PC-9 (cell line): ENCODE data around the gene EPHA2. TPM values are rescaled to one million over a fixed set of nuclear protein-coding genes. Genes with fewer than 3 reads are reported as not detected.
A peak's percentile ranks its signal among the peaks of the same experiment; 100 is the strongest.

Experiments used
- BruUV-seq: library from RNA; stranded (reverse); fragments of 400-500 nt; replicated peaks from 2 replicates; lab custom pipeline; 2021; lab: Mats Ljungman, UMichigan
- CTCF ChIA-PET: fragments of 300-600 bp; sonication (Branson Sonifier 250); formaldehyde crosslinking; loops from one replicate; lab custom pipeline; 2022; ENCODE audit warnings: antibody characterized with exemption; lab: Charles Lee
- POLR2A ChIA-PET: fragments of 300-600 bp; sonication (Branson Sonifier 250); formaldehyde crosslinking; loops from one replicate; lab custom pipeline; 2022; ENCODE audit warnings: antibody characterized with exemption; ENCODE audit not compliant: unreplicated experiment; lab: Charles Lee
- DNase-seq, 2 experiments: peaks; one replicate each; pipeline versions ENCODE4 v3.0.0 to v3.0.0-alpha.2; 2015 to 2022; ENCODE audit warnings: mixed read lengths in 1 of 2
- H2AFZ ChIP-seq: fragments of 200-600 bp; sonication (generic); 2 replicates; pipeline ENCODE4 v1.8.1; 2017; ENCODE audit warnings: antibody characterized with exemption
- H3F3A ChIP-seq: fragments of 200-600 bp; sonication (generic); 2 replicates; pipeline ENCODE4 v1.8.1; 2017; ENCODE audit warnings: antibody characterized with exemption, mild to moderate bottlenecking, low read depth; ENCODE audit not compliant: insufficient read depth
- H3K27ac ChIP-seq: fragments of 200-600 bp; sonication (generic); 2 replicates; pipeline ENCODE4 v1.6.1; 2016; ENCODE audit warnings: mixed run types
- H3K27me3 ChIP-seq: fragments of 200-600 bp; sonication (generic); 2 replicates; pipeline ENCODE4 v1.6.1; 2016; ENCODE audit warnings: low read depth, mixed run types; ENCODE audit not compliant: insufficient read depth
- H3K36me3 ChIP-seq: fragments of 200-600 bp; sonication (generic); 2 replicates; pipeline ENCODE4 v1.6.1; 2016; ENCODE audit warnings: low read depth, mixed run types
- H3K4me1 ChIP-seq: fragments of 200-600 bp; sonication (generic); replicated peaks from 2 replicates; pipeline ENCODE4 v1.6.1; 2016; ENCODE audit warnings: mixed run types; ENCODE audit not compliant: insufficient read depth
- H3K4me2 ChIP-seq: fragments of 200-600 bp; sonication (generic); 2 replicates; pipeline ENCODE4 v1.6.1; 2017; ENCODE audit warnings: mixed run types
- H3K4me3 ChIP-seq: fragments of 200-600 bp; sonication (generic); 2 replicates; pipeline ENCODE4 v1.6.1; 2016; ENCODE audit warnings: mixed run types
- H3K79me2 ChIP-seq: fragments of 200-600 bp; sonication (generic); 2 replicates; pipeline ENCODE4 v1.6.1; 2017; ENCODE audit warnings: low read depth, mixed run types
- H3K9me2 ChIP-seq: fragments of 200-600 bp; sonication (generic); 2 replicates; pipeline ENCODE4 v1.8.1; 2017; ENCODE audit warnings: mild to moderate bottlenecking; ENCODE audit not compliant: insufficient read depth
- H3K9me3 ChIP-seq: fragments of 200-600 bp; sonication (generic); 2 replicates; pipeline ENCODE4 v1.8.1; 2016; ENCODE audit warnings: low read depth; ENCODE audit not compliant: insufficient read depth
- H4K20me1 ChIP-seq: fragments of 200-600 bp; sonication (generic); 2 replicates; pipeline ENCODE4 v1.8.1; 2017; ENCODE audit not compliant: insufficient read depth
- CTCF ChIP-seq: fragments of 200-600 bp; sonication (generic); conservative IDR thresholded peaks from 2 replicates; pipeline ENCODE4 v1.6.1; 2017; ENCODE audit warnings: mixed run types, antibody characterized with exemption, mild to moderate bottlenecking, moderate library complexity
- EZH2 ChIP-seq: fragments of 200-600 bp; sonication (generic); IDR thresholded peaks from 2 replicates; pipeline ENCODE4 v1.8.0; 2017; ENCODE audit warnings: antibody characterized with exemption, low read depth
- intact Hi-C: fragments of 100-400 bp; cut with micrococcal nuclease; formaldehyde crosslinking; loops from one replicate; pipeline ENCODE4 v1.10.0; 2022; ENCODE audit not compliant: unreplicated experiment
- total RNA-seq: library from RNA; stranded (reverse); gene quantifications from 2 replicates; pipeline ENCODE4 v1.2.3, GENCODE V29; 2021

The EPHA2 gene
- total RNA-seq, 1 experiment from 2014 or later, result 48.3 TPM

GRCh38 chr1:16129921-16130543, 25.8 kb downstream of the EPHA2 start:
- Histone ChIP-seq H3K4me1 (peaks cover 33% of the 10 kb centered on the region), H3K79me2 (peaks cover 52% of the 10 kb centered on the region)
- POLR2A ChIA-PET, result no interaction called here

GRCh38 chr1:16129316-16129715, 26.6 kb downstream of the EPHA2 start:
- intact Hi-C loops, result no loop called here
- H3K9me3 ChIP-seq, result no peaks in the 10 kb centered on the region
- H3K27ac ChIP-seq, result no peak overlapping the region
- ChIA-PET CTCF (no interaction called here), POLR2A (no interaction called here)
- H3K4me1 ChIP-seq, result peaks cover 34% of the 10 kb centered on the region
- H3K9me2 ChIP-seq, result no peaks in the 10 kb centered on the region
- no peak overlapping the region for H2AFZ ChIP-seq
- no TSS peak for BruUV-seq
- H3K79me2 ChIP-seq, result peaks cover 45% of the 10 kb centered on the region
- no peak for DNase-seq
- H3K36me3 ChIP-seq, result peaks cover 69% of the 10 kb centered on the region
- peaks cover 33% of the 10 kb centered on the region for H4K20me1 ChIP-seq
- peaks cover 89% of the 10 kb centered on the region for H3F3A ChIP-seq
- H3K27me3 ChIP-seq, result no peaks in the 10 kb centered on the region
- no peak overlapping the region for H3K4me3 ChIP-seq
- TF ChIP-seq CTCF (no peak), EZH2 (no peak)
- no peak overlapping the region for H3K4me2 ChIP-seq

More at GRCh38 chr1:16129921-16130543, 25.8 kb downstream of the EPHA2 start:
- H3K36me3 ChIP-seq, result peaks cover 71% of the 10 kb centered on the region
- no peak overlapping the region for H3K4me3 ChIP-seq
- intact Hi-C loops, result no loop called here
- no peak overlapping the region for H3K27ac ChIP-seq
- H3K4me2 ChIP-seq, result no peak overlapping the region
- BruUV-seq, result no TSS peak
- H3K9me2 ChIP-seq, result no peaks in the 10 kb centered on the region
- no peak overlapping the region for H2AFZ ChIP-seq
- no peaks in the 10 kb centered on the region for H3K9me3 ChIP-seq
- H3K27me3 ChIP-seq, result no peaks in the 10 kb centered on the region
- H3F3A ChIP-seq, result peaks cover 89% of the 10 kb centered on the region
- TF ChIP-seq CTCF, result no peak
- TF ChIP-seq EZH2, result no peak
- CTCF ChIA-PET, result no interaction called here
- H4K20me1 ChIP-seq, result peaks cover 30% of the 10 kb centered on the region
- DNase-seq, result no peak

GRCh38 chr1:16128338-16128741, 27.5 kb downstream of the EPHA2 start:
- Histone ChIP-seq H3F3A (peaks cover 89% of the 10 kb centered on the region), H2AFZ (no peak overlapping the region), H3K4me3 (no peak overlapping the region), H3K36me3 (peaks cover 67% of the 10 kb centered on the region), H3K4me1 (peaks cover 42% of the 10 kb centered on the region), H3K27ac (peak overlapping the region; percentile 41; the same call in 1 of the 2 replicates), H3K9me3 (no peaks in the 10 kb centered on the region), H3K4me2 (no peak overlapping the region), H3K79me2 (peaks cover 35% of the 10 kb centered on the region), H3K9me2 (no peaks in the 10 kb centered on the region), H3K27me3 (no peaks in the 10 kb centered on the region), H4K20me1 (peaks cover 33% of the 10 kb centered on the region)
- BruUV-seq, result TSS peak; percentile 4
- intact Hi-C loops, result no loop called here
- no peak for DNase-seq
- CTCF ChIA-PET, result no interaction called here
- TF ChIP-seq CTCF (no peak), EZH2 (no peak)
- POLR2A ChIA-PET, result no interaction called here
